K562 (cell line): ENCODE measurements around the gene CEND1.

Experiments
- CHD4 ChIP-seq: fragments of 200-600 bp; sonication (generic); IDR thresholded peaks from 3 replicates; pipeline ENCODE4 v1.6.1; 2012; ENCODE audit warnings: low read depth, mild to moderate bottlenecking, mixed read lengths, low read length, inconsistent platforms; ENCODE audit not compliant: insufficient read depth, insufficient replicate concordance, poor library complexity, severe bottlenecking
- CREB1 ChIP-seq, 2 experiments: sonication (generic) in 1 of 2; formaldehyde crosslinking in 1 of 2; IDR thresholded peaks; 2 replicates each; pipeline versions ENCODE4 v1.6.1 to v1.8.0; 2012 to 2022; ENCODE audit warnings: inconsistent platforms in 1 of 2, mild to moderate bottlenecking in 1 of 2, missing genetic modification reagents in 1 of 2, moderate library complexity in 1 of 2
- EGR1 ChIP-seq: fragments of 450-650 bp; conservative IDR thresholded peaks from 2 replicates; pipeline ENCODE4 v1.6.1; 2017; ENCODE audit warnings: mild to moderate bottlenecking
- KLF13 ChIP-seq: fragments of 450-650 bp; IDR thresholded peaks from 2 replicates; pipeline ENCODE4 v1.6.1; 2016; ENCODE audit warnings: missing genetic modification characterization, low read depth, mild to moderate bottlenecking, missing compliant biosample characterization, moderate library complexity, borderline replicate concordance
- MTA2 ChIP-seq: fragments of 450-650 bp; IDR thresholded peaks from 2 replicates; pipeline ENCODE4 v1.6.1; 2016; ENCODE audit warnings: low read depth
- POLR2A ChIP-seq: fragments of 450-650 bp; conservative IDR thresholded peaks from 2 replicates; pipeline ENCODE4 v1.6.1; 2016
- PRDM10 ChIP-seq: fragments of 450-650 bp; IDR thresholded peaks from 2 replicates; pipeline ENCODE4 v1.6.1; 2018; ENCODE audit not compliant: partially characterized antibody
- TBP ChIP-seq: optimal IDR thresholded peaks from 2 replicates; pipeline ENCODE3; 2011; ENCODE audit warnings: low read depth, low read length, improper control_type of control experiment
- ZNF644 ChIP-seq: fragments of 200-800 bp; sonication (Bioruptor generic); IDR thresholded peaks from 2 replicates; pipeline ENCODE4 v1.6.1; 2016; ENCODE audit warnings: low read depth, missing genetic modification characterization, missing compliant biosample characterization

- no peak for TF ChIP-seq CHD4
- no peak for TF ChIP-seq EGR1
- no peak for TF ChIP-seq POLR2A
- no peak for TF ChIP-seq ZNF644 (tag)
- TF ChIP-seq MTA2 = no peak
- TF ChIP-seq PRDM10 = no peak
- TF ChIP-seq CREB1 (IDR thresholded peaks at IDR 0.05) = no peak
- no peak for TF ChIP-seq CREB1 (CRISPR knock-in tag; IDR thresholded peaks at IDR 0.05)
- no peak for TF ChIP-seq KLF13
- no peak for TF ChIP-seq TBP
Observed at GRCh38 chr11:828506-829175, 38.8 kb upstream of the CEND1 start.
